Right cardiac atrium (tissue), 5 donors: ENCODE data around the gene STX1A. TPM values are rescaled to one million over a fixed set of nuclear protein-coding genes. Genes with fewer than 3 reads are reported as not detected.
A peak's percentile ranks its signal among the peaks of the same experiment; 100 is the strongest.
"Not testable (repeated sequence)": the region's sequence is repeated elsewhere in the genome, so short reads cannot be mapped to it uniquely, and the experiment has no call there.

Experiments used
- ATAC-seq, 2 donors: fragments of 200-7000 bp; cut with Tn5 transposase; one replicate each; pipeline versions ENCODE4 v1.8.0 to v1.9.1; 2020; ENCODE audit warnings: moderate library complexity in 2 of 2, mild to moderate bottlenecking in 1 of 2
- DNase-seq, 3 donors: peaks; one replicate each; pipeline ENCODE4 v3.0.0-alpha.2; 2020
- H3K27ac ChIP-seq: one replicate; pipeline ENCODE4 v1.5.1; 2013; ENCODE audit warnings: mild to moderate bottlenecking, low read length, control low read depth, moderate library complexity
- H3K27me3 ChIP-seq: one replicate; pipeline ENCODE4 v1.6.1; 2013; ENCODE audit not compliant: control insufficient read depth, insufficient read depth
- H3K4me1 ChIP-seq: one replicate; pipeline ENCODE4 v1.6.1; 2013; ENCODE audit warnings: low read length; ENCODE audit not compliant: control insufficient read depth, insufficient read depth
- H3K4me3 ChIP-seq: one replicate; pipeline ENCODE4 v1.5.1; 2013; ENCODE audit warnings: low read length, control low read depth
- H3K9me3 ChIP-seq: one replicate; pipeline ENCODE4 v1.6.1; 2013; ENCODE audit warnings: low read length; ENCODE audit not compliant: control insufficient read depth
- WGBS: extraction: QIAGEN DNeasy Blood & Tissue Kit; methylation state at CpG from one replicate; pipeline ENCODE4 v1.1.7; 2013; 5-methylcytosine and 5-hydroxymethylcytosine counted together
- intact Hi-C, 4 donors: fragments of 100-400 bp; cut with DNase I; formaldehyde crosslinking; loops; one replicate each; pipeline versions ENCODE4 v1.11.0 to v1.14.0; 2022 to 2023
- polyA plus RNA-seq: library from polyadenylated mRNA; stranded (reverse); fragments of 200-250 nt; gene quantifications from one replicate; pipeline ENCODE4 v1.2.3, GENCODE V29; 2013
- total RNA-seq, 4 donors: library from RNA; stranded (reverse); fragmentation: NEBNext Ultra II Directional; extraction: Animal tissue kit (Norgen Biotek cat#: 25700); gene quantifications; one replicate each; pipeline ENCODE4 v1.2.1, GENCODE V29; 2021
- donor health status: healthy with polysubstance abuse.
- donor health status: DM: no; HTN: yes; CAD: no.
- donor health status: DM: no; HTN: no; CAD: no.
- donor health status: DM: no; HTN: yes; CAD: no; lungs with severe emphysema.
- donor health status: DM: yes; HTN: yes; CAD: no.

The STX1A gene
- total and polyA plus RNA-seq, 5 donors: 1.7 to 3.1 (median 1.8) TPM

DNA sequence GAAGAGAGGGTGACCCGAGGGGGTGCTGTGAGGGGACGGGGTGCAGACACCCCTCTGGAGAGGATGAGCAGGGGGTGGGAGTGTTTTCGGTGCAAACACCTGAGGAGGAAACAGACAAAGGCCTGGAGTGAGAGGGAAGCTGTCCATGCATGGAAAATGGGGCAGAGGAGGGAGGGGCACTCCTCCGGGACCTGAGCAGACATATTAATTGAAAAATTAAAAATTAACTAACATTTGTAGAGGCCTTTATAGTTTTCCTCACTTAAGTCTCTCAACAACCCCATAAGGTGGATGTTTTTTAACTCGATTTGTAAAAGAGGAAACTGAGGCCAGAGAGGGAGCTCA is 50.6 kb downstream of the STX1A start:
- H3K4me3 ChIP-seq: no peak overlapping the region
- WGBS: 35% methylated on average over 5 of the region's 5 CpGs
- peak in 1 of 3 donors; percentile 25 for DNase-seq
- no peaks in the 10 kb centered on the region for H3K9me3 ChIP-seq
- no peak for ATAC-seq
- intact Hi-C loops: loop anchor here in 2 of 4 donors (10.0 kb wide), 2 partner anchors 54 to 64 kb away; no protein-coding TSS in a partner anchor
- no peak overlapping the region for H3K27ac ChIP-seq
- H3K4me1 ChIP-seq: no peaks in the 10 kb centered on the region
- H3K27me3 ChIP-seq: no peaks in the 10 kb centered on the region

DNA sequence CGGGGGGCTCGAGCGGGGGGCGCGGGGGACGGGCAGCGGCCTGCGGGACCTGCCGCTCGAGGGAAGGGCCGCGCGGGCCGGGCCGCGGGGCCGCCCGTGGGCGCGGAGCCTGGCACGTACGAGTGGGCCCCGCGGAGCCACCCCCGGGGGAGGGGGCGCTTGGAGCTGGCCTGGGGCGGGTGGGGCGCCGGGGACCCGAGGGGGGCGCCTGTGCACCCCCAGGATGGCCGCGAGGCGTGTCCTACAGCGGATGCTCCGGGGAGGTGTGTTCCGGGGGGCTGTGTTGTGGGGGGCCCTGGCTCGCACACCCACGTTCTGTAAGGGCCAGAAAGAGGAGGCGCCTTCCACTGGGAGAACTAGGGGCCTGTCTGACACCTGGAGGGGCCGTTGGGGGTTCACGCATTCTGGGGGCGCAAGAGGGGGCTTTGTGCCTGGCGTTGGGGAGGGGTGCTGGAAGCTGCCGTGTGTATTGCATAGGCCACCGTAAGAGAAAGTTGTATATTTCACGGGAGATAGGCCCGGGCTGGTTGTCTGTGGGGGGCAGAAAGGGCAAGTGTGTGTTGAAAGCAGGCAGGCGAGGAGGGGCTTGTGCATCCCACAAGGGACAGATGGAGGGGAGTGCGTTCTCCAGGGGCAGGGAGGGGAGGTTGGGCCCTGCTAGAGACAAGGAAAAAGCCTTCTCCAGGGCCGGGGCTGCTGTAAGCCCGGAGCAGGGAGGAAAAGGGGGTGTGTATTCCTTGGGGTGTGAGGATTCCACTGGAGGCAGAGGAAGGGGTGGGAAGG is 51.2 kb downstream of the STX1A start:
- intact Hi-C loops: loop anchor here in 2 of 4 donors (10.0 kb wide), 2 partner anchors 53 to 63 kb away; no protein-coding TSS in a partner anchor
- H3K27me3 ChIP-seq: no peaks in the 10 kb centered on the region
- peak overlapping the region; percentile 96 for H3K4me3 ChIP-seq
- ATAC-seq (peak in 1 of 2 donors; percentile 1), DNase-seq (peak in 2 of 3 donors; percentile 63 to 65)
- whole genome bisulfite sequencing: 1% methylated on average over 52 of the region's 52 CpGs
- no peaks in the 10 kb centered on the region for H3K4me1 ChIP-seq
- H3K27ac ChIP-seq: no peak overlapping the region
- no peaks in the 10 kb centered on the region for H3K9me3 ChIP-seq

DNA sequence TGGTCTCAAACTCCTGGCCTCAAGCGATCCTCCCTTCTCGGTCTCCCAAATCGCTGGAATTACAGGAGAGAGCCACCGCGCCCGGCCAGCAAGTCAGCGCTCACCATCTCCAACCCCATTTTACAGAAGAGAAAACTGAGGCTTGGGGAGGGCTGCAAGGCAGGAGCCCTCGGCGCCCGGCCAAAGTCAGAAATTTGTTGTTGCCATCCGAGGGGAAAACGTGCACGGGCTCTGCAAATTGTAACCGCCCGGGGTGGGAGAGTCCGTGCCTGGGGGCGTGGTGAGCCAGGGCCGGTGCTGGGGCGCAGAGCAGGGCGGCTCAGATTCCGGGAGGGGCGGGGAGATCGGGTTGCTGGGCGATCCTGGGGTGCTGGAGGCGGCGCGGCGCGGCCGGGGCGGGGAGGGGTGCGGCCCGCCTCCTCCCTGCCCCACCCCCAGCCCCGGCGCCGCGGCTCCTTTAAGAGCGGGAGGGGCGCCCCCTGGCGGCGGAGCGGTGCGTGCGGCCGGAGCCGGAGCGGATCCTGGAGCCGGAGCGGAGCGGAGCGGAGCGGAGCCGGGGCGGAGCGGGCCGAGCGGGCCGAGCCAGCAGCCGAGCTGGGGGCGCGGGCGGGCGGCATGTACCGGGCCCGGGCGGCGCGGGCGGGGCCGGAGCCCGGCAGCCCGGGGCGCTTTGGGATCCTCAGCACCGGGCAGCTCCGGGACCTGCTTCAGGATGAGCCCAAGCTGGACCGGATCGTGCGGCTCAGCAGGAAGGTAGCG is 51.9 kb downstream of the STX1A start, which contains the start of gene VPS37D:
VPS37D (plus strand) TSS at position 488 of the 759 bp plus-strand sequence; CDS start at position 616, 128 bp downstream.
- Histone ChIP-seq H3K4me3 (peak within 1 kb of the TSS; percentile 96), H3K9me3 (no peaks in the 10 kb centered on the region), H3K4me1 (no peaks in the 10 kb centered on the region), H3K27ac (no peak within 1 kb of the TSS), H3K27me3 (no peaks in the 10 kb centered on the region)
- WGBS: 3% methylated on average over 78 of the region's 79 CpGs
- intact Hi-C loops: loop anchor here in 2 of 4 donors (10.0 kb wide), 2 partner anchors 53 to 63 kb away; no protein-coding TSS in a partner anchor
- DNase-seq (peak; percentile 91 to 97 (median 97)), ATAC-seq (peak; percentile 96)

DNA sequence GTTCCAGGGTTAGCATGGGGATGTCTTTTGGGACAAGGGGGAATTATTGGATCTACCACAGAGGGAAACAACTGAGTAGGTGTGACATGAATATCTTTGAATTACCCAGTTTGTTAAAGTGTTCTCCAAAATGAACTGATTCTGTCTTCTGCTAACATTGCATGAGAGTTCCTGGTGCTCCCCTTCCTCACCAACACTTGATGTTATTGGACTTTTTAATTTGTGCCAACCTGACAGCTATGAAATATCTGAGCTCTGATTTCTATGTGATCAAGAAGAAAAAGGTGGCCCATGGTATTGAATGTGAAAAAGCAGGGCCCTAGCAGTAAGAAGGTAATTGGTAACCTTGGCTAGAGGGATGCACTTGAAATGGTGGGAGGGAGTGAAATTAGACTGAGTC is 56.4 kb downstream of the STX1A start:
- H3K4me3 ChIP-seq: no peak overlapping the region
- DNase-seq (no peak), ATAC-seq (no peak)
- no peaks in the 10 kb centered on the region for H3K9me3 ChIP-seq
- intact Hi-C loops: loop anchor here in 2 of 4 donors (10.0 kb wide), 2 partner anchors 48 to 58 kb away; no protein-coding TSS in a partner anchor
- no peak overlapping the region for H3K27ac ChIP-seq
- no peaks in the 10 kb centered on the region for H3K27me3 ChIP-seq
- H3K4me1 ChIP-seq: no peaks in the 10 kb centered on the region

DNA sequence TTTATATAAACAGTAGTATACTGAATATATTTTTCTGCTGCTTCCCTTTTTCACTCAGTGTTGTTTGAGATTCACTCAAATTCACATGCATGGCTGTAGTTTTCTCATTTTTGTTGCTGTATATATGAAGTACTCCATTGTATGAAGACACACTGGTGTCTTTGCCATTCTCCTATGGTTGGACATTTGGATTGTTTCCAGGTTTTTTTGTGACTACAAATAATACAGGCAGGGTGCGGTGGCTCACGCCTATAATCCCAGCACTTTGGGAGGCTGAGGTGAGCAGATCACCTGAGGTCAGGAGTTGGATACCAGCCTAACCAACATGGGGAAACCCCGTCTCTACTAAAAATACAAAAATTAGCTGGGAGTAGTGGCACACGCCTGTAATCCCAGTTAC is 58.9 kb downstream of the STX1A start:
- DNase-seq, H3K4me1 ChIP-seq, H3K4me3 ChIP-seq, H3K9me3 ChIP-seq, ATAC-seq, H3K27me3 ChIP-seq, H3K27ac ChIP-seq: not testable (repeated sequence)
- 68% methylated on average over 4 of the region's 4 CpGs for WGBS
- intact Hi-C loops: loop anchor here in 2 of 4 donors (10.0 kb wide), 2 partner anchors 46 to 56 kb away; no protein-coding TSS in a partner anchor

DNA sequence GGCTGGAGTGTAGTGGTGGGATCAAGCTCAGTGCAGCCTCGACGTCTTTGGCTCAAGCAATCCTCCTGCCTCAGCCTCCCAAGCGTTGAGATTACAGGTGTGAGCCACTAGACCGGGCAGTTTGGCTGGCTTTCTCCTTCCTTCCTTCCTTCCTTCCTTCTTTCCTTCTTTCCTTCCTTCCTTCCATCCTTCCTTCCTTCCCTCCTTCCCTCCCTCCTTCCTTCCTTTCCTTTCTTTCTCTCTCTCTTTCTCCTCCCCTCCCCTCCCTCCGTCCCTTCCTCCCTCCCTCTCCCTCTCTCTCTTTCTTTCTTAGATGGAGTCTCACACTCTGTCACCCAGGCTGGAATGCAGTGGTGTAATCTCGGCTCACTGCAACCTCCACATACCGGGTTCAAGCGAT is 59.5 kb downstream of the STX1A start:
- intact Hi-C loops: loop anchor here in 2 of 4 donors (10.0 kb wide), 2 partner anchors 45 to 55 kb away; no protein-coding TSS in a partner anchor
- Histone ChIP-seq H3K4me3 (no peak overlapping the region), H3K27me3 (no peaks in the 10 kb centered on the region), H3K27ac (no peak overlapping the region), H3K9me3 (no peaks in the 10 kb centered on the region), H3K4me1 (no peaks in the 10 kb centered on the region)
- ATAC-seq: no peak
- 70% methylated on average over 8 of the region's 8 CpGs for WGBS
- DNase-seq: no peak

DNA sequence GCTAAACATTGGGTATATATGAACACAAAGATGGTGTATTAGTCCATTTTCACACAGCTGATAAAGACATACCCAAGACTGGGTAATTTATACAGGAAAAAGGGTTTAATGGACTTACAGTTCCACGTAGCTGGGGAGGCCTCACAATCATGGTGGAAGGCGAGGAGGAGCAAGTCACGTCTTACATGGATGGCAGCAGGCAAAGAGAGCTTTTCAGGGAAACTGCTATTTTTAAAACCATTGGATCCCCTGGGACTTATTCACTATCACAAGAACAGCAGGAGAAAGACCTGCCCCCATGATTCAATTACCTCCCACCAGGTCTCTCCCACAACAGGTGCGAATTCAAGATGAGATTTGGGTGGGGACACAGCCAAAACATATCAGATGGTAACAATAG is 64.2 kb downstream of the STX1A start:
- not testable (repeated sequence) for DNase-seq
- WGBS: 77% methylated on average over 4 of the region's 4 CpGs

DNA sequence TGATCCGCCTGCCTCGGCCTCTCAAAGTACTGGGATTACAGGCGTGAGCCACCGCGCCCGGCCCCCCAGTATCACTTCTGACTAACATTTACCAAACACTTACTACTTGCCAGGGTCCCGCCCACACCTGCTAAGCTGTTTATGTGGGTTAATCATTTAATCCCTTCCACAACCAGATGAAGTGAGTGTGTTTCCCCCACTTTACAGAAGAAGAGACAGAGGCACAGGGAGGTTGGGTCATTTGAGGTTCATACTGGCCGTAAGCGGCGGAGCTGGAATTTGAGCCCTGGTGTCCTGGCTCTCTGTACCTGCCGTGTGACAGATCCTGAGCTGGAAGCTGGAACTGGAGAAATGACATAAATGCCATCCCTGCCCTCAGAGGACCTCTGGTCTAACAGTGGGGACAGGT is 66.9 kb downstream of the STX1A start:
- no peak overlapping the region for H3K27ac ChIP-seq
- intact Hi-C loops: no loop called here
- DNase-seq: no peak
- no peak overlapping the region for H3K4me3 ChIP-seq
- no peaks in the 10 kb centered on the region for H3K9me3 ChIP-seq
- H3K27me3 ChIP-seq: no peaks in the 10 kb centered on the region
- no peaks in the 10 kb centered on the region for H3K4me1 ChIP-seq
- ATAC-seq: no peak
- WGBS: 84% methylated on average over 11 of the region's 11 CpGs

More for the DNA sequence above, 64.2 kb downstream of the STX1A start:
- H3K9me3 ChIP-seq, H3K27ac ChIP-seq, H3K4me3 ChIP-seq, H3K27me3 ChIP-seq, intact Hi-C loops, ATAC-seq, H3K4me1 ChIP-seq: not testable (repeated sequence)

DNA sequence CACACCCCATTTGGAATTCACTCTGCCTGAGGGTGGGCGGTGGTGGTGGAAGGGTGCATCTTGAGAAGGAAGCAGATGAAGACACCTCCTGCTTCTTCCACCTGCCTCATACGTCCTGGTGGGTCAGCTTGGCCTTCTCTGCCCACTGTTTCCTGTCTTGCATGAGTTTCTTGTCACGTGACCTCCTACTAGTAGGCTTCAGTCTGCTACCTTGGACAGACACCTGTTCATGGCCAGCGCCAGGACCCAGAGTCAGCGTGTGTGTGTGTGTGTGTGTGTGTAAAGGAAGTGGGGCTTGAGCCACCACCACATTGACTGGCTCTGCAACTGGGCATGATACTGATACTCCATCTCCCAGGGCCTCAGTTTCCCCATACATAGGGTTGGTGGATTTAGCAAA is 68.9 kb downstream of the STX1A start:
- intact Hi-C loops: no loop called here
- DNase-seq: no peak
- Histone ChIP-seq H3K27ac (no peak overlapping the region), H3K4me1 (no peaks in the 10 kb centered on the region), H3K27me3 (no peaks in the 10 kb centered on the region), H3K9me3 (no peaks in the 10 kb centered on the region), H3K4me3 (no peak overlapping the region)
- 62% methylated on average over 5 of the region's 5 CpGs for WGBS
- no peak for ATAC-seq

DNA sequence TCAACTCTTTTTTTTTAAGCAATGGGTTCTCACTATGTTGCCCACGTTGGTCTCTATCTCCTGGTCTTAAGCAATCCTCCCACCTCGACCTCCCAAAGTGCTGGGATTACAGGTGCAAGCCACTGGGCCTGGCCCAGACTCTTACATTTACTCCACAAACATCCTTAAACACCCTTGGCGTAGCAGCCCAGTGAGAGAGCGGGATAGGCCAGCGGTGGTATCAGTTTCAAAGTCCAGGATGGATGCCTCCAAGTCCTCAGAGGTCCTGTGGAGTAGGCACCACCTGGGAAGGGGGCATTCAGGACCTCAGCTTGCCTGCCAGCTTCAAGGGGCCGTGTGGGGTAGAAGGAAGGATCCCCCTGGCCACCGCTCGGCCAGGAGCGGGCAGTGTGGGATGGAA is 69.9 kb downstream of the STX1A start:
- Histone ChIP-seq H3K9me3 (no peaks in the 10 kb centered on the region), H3K4me3 (no peak overlapping the region), H3K27me3 (no peaks in the 10 kb centered on the region), H3K27ac (no peak overlapping the region), H3K4me1 (no peaks in the 10 kb centered on the region)
- WGBS: 43% methylated on average over 9 of the region's 9 CpGs
- intact Hi-C loops: no loop called here
- DNase-seq: no peak
- ATAC-seq: no peak
